ENCODE measurements around the gene MBLAC1. TPM values are rescaled to one million over a fixed set of nuclear protein-coding genes. Genes with fewer than 3 reads are reported as not detected.

MBLAC1 gene
- total and polyA plus RNA-seq, 2 of the 4 experiments (the other 2 are of a cell fraction) = 0.72 to 1.4 TPM

GRCh38 chr7:100147278-100147677 lies 20.5 kb downstream of the MBLAC1 start:
- Histone ChIP-seq H2BK120ac (ENCODE audit: low read depth, low read length) (no peak overlapping the region), H3K9me1 (ENCODE audit: insufficient read depth, low read length) (no peaks in the 10 kb centered on the region), H3K4me2 (ENCODE audit: low read depth, low read length) (no peak overlapping the region), H3K27me3 (ENCODE audit: control insufficient read depth, insufficient read depth, low read length) (no peaks in the 10 kb centered on the region), H3K23ac (ENCODE audit: low read depth, low read length) (no peak overlapping the region), H3K9ac (ENCODE audit: low read depth, low read length) (no peak overlapping the region), H3K27ac (ENCODE audit: insufficient read depth, low read length) (no peak overlapping the region), H2BK20ac (ENCODE audit: low read depth, low read length) (no peak overlapping the region), H4K8ac (ENCODE audit: low read depth in 2 of 2, low read length in 2 of 2) (no peak overlapping the region), H2BK5ac (ENCODE audit: low read depth, low read length, poor library complexity, severe bottlenecking) (no peak overlapping the region), H2AK5ac (ENCODE audit: low read depth, low read length) (no peak overlapping the region), H4K5ac (ENCODE audit: low read depth, low read length) (no peak overlapping the region), H2AK9ac (replicated peaks; ENCODE audit: low read depth, low read length, poor library complexity) (no peak overlapping the region), H3K56ac (ENCODE audit: extremely low read depth, insufficient read depth, low read length) (no peak overlapping the region), H2AFZ (replicated peaks; ENCODE audit: low read length, poor library complexity) (no peak overlapping the region), H4K20me1 (ENCODE audit: insufficient read depth, low read length) (no peaks in the 10 kb centered on the region), H3K14ac (replicated peaks; ENCODE audit: low read depth, low read length) (no peak overlapping the region), H3K18ac (ENCODE audit: low read depth, low read length) (no peak overlapping the region), H3K36me3 (ENCODE audit: control insufficient read depth, insufficient read depth, low read length) (peaks cover 4% of the 10 kb centered on the region; the same call in 1 of the 2 replicates), H3K79me1 (ENCODE audit: low read depth in 1 of 2, low read length in 2 of 2) (peaks cover 13 to 28% of the 10 kb centered on the region in 2 experiments; a peak in 3 of 4 replicates), H3K4me3 (ENCODE audit: insufficient read depth, low read depth, low read length) (no peak overlapping the region), H2BK15ac (ENCODE audit: low read depth, low read length) (no peak overlapping the region), H3K9me3 (ENCODE audit: control insufficient read depth, insufficient read depth, low read length) (no peaks in the 10 kb centered on the region), H3K4me1 (ENCODE audit: control insufficient read depth, insufficient read depth, low read length) (0 out of 2 replicates have a peak, but pooled peaks cover 2% of the 10 kb centered on the region), H4K91ac (ENCODE audit: insufficient read depth, low read depth, low read length) (no peak overlapping the region), H3K4ac (ENCODE audit: low read depth, low read length) (no peak overlapping the region)
- in situ Hi-C loops (cut with MboI; ENCODE audit: low sequenced_read_pairs) (no loop called here), intact Hi-C loops (cut with micrococcal nuclease) (no loop called here), dilution Hi-C loops (cut with HindIII; ENCODE audit: low sequenced_read_pairs, unreplicated experiment) (no loop called here)
- no peak for DNase-seq
- ChIA-PET POLR2A (ENCODE audit: unreplicated experiment) (interaction anchor here (0.7 kb wide), 2 partner anchors 12 to 456 kb away, joined by 4 to 5 read pairs; no protein-coding TSS in a partner anchor), CTCF (interaction anchor here (0.8 kb wide), 1 partner anchor 16 kb away, joined by 6 read pairs; no protein-coding TSS in a partner anchor)
- ATAC-seq (ENCODE audit: low read depth) = no peak
- TF ChIP-seq SMC3 (IDR thresholded peaks at IDR 0.05; ENCODE audit: low read depth, low read length) (no peak), MAZ (IDR thresholded peaks at IDR 0.05; ENCODE audit: borderline replicate concordance, low read depth, low read length) (no peak), BHLHE40 (IDR thresholded peaks at IDR 0.05; ENCODE audit: low read depth, low read length) (no peak), RAD21 (IDR thresholded peaks at IDR 0.05; ENCODE audit: low read length) (no peak), NFE2L2 (IDR thresholded peaks at IDR 0.05; ENCODE audit: low read depth, low read length) (no peak), FOS (IDR thresholded peaks at IDR 0.05; ENCODE audit: low read depth, low read length) (no peak), RCOR1 (IDR thresholded peaks at IDR 0.05; ENCODE audit: insufficient replicate concordance, low read length) (no peak), USF2 (IDR thresholded peaks at IDR 0.05; ENCODE audit: low read depth, low read length) (no peak), MXI1 (IDR thresholded peaks at IDR 0.05; ENCODE audit: borderline replicate concordance, low read depth, low read length) (no peak)
- TF ChIP-seq, protein P1, sequence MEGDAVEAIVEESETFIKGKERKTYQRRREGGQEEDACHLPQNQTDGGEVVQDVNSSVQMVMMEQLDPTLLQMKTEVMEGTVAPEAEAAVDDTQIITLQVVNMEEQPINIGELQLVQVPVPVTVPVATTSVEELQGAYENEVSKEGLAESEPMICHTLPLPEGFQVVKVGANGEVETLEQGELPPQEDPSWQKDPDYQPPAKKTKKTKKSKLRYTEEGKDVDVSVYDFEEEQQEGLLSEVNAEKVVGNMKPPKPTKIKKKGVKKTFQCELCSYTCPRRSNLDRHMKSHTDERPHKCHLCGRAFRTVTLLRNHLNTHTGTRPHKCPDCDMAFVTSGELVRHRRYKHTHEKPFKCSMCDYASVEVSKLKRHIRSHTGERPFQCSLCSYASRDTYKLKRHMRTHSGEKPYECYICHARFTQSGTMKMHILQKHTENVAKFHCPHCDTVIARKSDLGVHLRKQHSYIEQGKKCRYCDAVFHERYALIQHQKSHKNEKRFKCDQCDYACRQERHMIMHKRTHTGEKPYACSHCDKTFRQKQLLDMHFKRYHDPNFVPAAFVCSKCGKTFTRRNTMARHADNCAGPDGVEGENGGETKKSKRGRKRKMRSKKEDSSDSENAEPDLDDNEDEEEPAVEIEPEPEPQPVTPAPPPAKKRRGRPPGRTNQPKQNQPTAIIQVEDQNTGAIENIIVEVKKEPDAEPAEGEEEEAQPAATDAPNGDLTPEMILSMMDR (conservative IDR thresholded peaks at IDR 0.05; ENCODE audit: low read depth, low read length) = no peak
- BruUV-seq (replicated peaks) = no TSS peak
- WGBS, 2 experiments (ENCODE audit: extremely low coverage in 2 of 2, insufficient read length in 1 of 2) = no CpG with 5 or more reads among the region's 2 CpGs
